MG63 (cell line): ENCODE data around the gene ASB18. TPM values are rescaled to one million over a fixed set of nuclear protein-coding genes. Genes with fewer than 3 reads are reported as not detected.

Experiments
- DNase-seq: peaks from one replicate; pipeline ENCODE4 v3.0.0-alpha.2; 2020
- H3K27me3 ChIP-seq: fragments of 250-450 bp; sonication (Bioruptor Pico); 2 replicates; pipeline ENCODE4 v1.5.1; 2020; ENCODE audit warnings: mild to moderate bottlenecking, moderate library complexity
- H3K36me3 ChIP-seq: fragments of 250-450 bp; sonication (Bioruptor Pico); 2 replicates; pipeline ENCODE4 v1.5.1; 2020; ENCODE audit warnings: mild to moderate bottlenecking, moderate library complexity
- H3K4me3 ChIP-seq: fragments of 250-450 bp; sonication (Bioruptor Pico); 2 replicates; pipeline ENCODE4 v1.5.1; 2020; ENCODE audit warnings: mild to moderate bottlenecking, moderate library complexity
- H3K9me3 ChIP-seq: fragments of 250-450 bp; sonication (Bioruptor Pico); 2 replicates; pipeline ENCODE4 v1.5.1; 2020; ENCODE audit warnings: mild to moderate bottlenecking, moderate library complexity
- total RNA-seq: library from RNA; depleted of rRNA; stranded (reverse); fragments of >200 nt; shearing (Covaris generic); gene quantifications from 2 replicates; pipeline ENCODE4 v1.2.3, GENCODE V29; 2014; ENCODE audit warnings: low replicate concordance

Gene ASB18
- total RNA-seq, 1 experiment from 2014 or later, result not detected

GRCh38 chr2:236207472-236207871 is 56.7 kb downstream of the ASB18 start:
- Histone ChIP-seq H3K36me3 (no peaks in the 10 kb centered on the region), H3K4me3 (no peak overlapping the region), H3K9me3 (no peaks in the 10 kb centered on the region; the same call in 1 of the 2 replicates), H3K27me3 (no peaks in the 10 kb centered on the region)
- DNase-seq, result no peak

GRCh38 chr2:236205867-236206645 is 58.1 kb downstream of the ASB18 start:
- no peaks in the 10 kb centered on the region; the same call in 1 of the 2 replicates for H3K9me3 ChIP-seq
- H3K36me3 ChIP-seq, result no peaks in the 10 kb centered on the region
- no peak overlapping the region for H3K4me3 ChIP-seq
- no peaks in the 10 kb centered on the region for H3K27me3 ChIP-seq
- DNase-seq, result no peak

- Histone ChIP-seq H3K4me3 (no peak overlapping the region), H3K9me3 (no peaks in the 10 kb centered on the region; the same call in 1 of the 2 replicates), H3K27me3 (no peaks in the 10 kb centered on the region), H3K36me3 (no peaks in the 10 kb centered on the region)
- DNase-seq, result no peak
These were observed 59.3 kb downstream of the ASB18 start for GRCh38 chr2:236204953-236205352.

- H3K9me3 ChIP-seq, result no peaks in the 10 kb centered on the region
- no peaks in the 10 kb centered on the region for H3K36me3 ChIP-seq
- H3K27me3 ChIP-seq, result no peaks in the 10 kb centered on the region
- no peak overlapping the region for H3K4me3 ChIP-seq
- no peak for DNase-seq
These were observed 63.8 kb downstream of the ASB18 start for GRCh38 chr2:236200378-236200777.

GRCh38 chr2:236196366-236196765 is 67.8 kb downstream of the ASB18 start:
- Histone ChIP-seq H3K36me3 (no peaks in the 10 kb centered on the region), H3K27me3 (no peaks in the 10 kb centered on the region), H3K4me3 (no peak overlapping the region), H3K9me3 (no peaks in the 10 kb centered on the region)
- no peak for DNase-seq

GRCh38 chr2:236195726-236196125 is 68.5 kb downstream of the ASB18 start:
- H3K4me3 ChIP-seq, result no peak overlapping the region
- H3K9me3 ChIP-seq, result no peaks in the 10 kb centered on the region
- no peak for DNase-seq
- H3K36me3 ChIP-seq, result no peaks in the 10 kb centered on the region
- no peaks in the 10 kb centered on the region for H3K27me3 ChIP-seq

- Histone ChIP-seq H3K4me3 (no peak overlapping the region), H3K36me3 (no peaks in the 10 kb centered on the region)
- DNase-seq, result no peak
These were observed 69.4 kb downstream of the ASB18 start for GRCh38 chr2:236194786-236195185.

GRCh38 chr2:236193026-236193425 is 71.2 kb downstream of the ASB18 start:
- Histone ChIP-seq H3K4me3 (no peak overlapping the region), H3K9me3 (no peaks in the 10 kb centered on the region), H3K36me3 (no peaks in the 10 kb centered on the region), H3K27me3 (no peaks in the 10 kb centered on the region)
- no peak for DNase-seq

More at GRCh38 chr2:236194786-236195185, 69.4 kb downstream of the ASB18 start:
- no peaks in the 10 kb centered on the region for H3K9me3 ChIP-seq
- no peaks in the 10 kb centered on the region for H3K27me3 ChIP-seq

GRCh38 chr2:236190674-236191073 is 73.5 kb downstream of the ASB18 start:
- Histone ChIP-seq H3K4me3 (no peak overlapping the region), H3K27me3 (no peaks in the 10 kb centered on the region), H3K9me3 (no peaks in the 10 kb centered on the region), H3K36me3 (no peaks in the 10 kb centered on the region)
- no peak for DNase-seq

- Histone ChIP-seq H3K27me3 (no peaks in the 10 kb centered on the region), H3K4me3 (no peak overlapping the region), H3K9me3 (no peaks in the 10 kb centered on the region), H3K36me3 (no peaks in the 10 kb centered on the region)
- no peak for DNase-seq
These were observed 79.5 kb downstream of the ASB18 start for GRCh38 chr2:236184701-236185100.

- peak; percentile 39 for DNase-seq
- H3K36me3 ChIP-seq, result no peaks in the 10 kb centered on the region
- H3K9me3 ChIP-seq, result no peaks in the 10 kb centered on the region
- H3K4me3 ChIP-seq, result no peak overlapping the region
- peaks cover 5% of the 10 kb centered on the region; the same call in 1 of the 2 replicates for H3K27me3 ChIP-seq
These were observed 83.3 kb downstream of the ASB18 start for GRCh38 chr2:236180831-236181453.

GRCh38 chr2:236180076-236180816 is 84.0 kb downstream of the ASB18 start:
- Histone ChIP-seq H3K4me3 (no peak overlapping the region), H3K9me3 (no peaks in the 10 kb centered on the region), H3K36me3 (no peaks in the 10 kb centered on the region), H3K27me3 (peaks cover 5% of the 10 kb centered on the region; the same call in 1 of the 2 replicates)
- no peak for DNase-seq

- no peaks in the 10 kb centered on the region for H3K9me3 ChIP-seq
- H3K27me3 ChIP-seq, result peaks cover 5% of the 10 kb centered on the region; the same call in 1 of the 2 replicates
- no peak overlapping the region for H3K4me3 ChIP-seq
- peak; percentile 21 for DNase-seq
- no peaks in the 10 kb centered on the region for H3K36me3 ChIP-seq
These were observed 84.8 kb downstream of the ASB18 start for GRCh38 chr2:236179236-236180075.

- Histone ChIP-seq H3K27me3 (peaks cover 9% of the 10 kb centered on the region; the same call in 1 of the 2 replicates), H3K36me3 (no peaks in the 10 kb centered on the region), H3K9me3 (no peaks in the 10 kb centered on the region), H3K4me3 (no peak overlapping the region; the same call in 1 of the 2 replicates)
- no peak for DNase-seq
These were observed 85.3 kb downstream of the ASB18 start for GRCh38 chr2:236178890-236179235.

- Histone ChIP-seq H3K4me3 (peak overlapping the region; percentile 41), H3K27me3 (peaks cover 14% of the 10 kb centered on the region; the same call in 1 of the 2 replicates), H3K9me3 (no peaks in the 10 kb centered on the region), H3K36me3 (no peaks in the 10 kb centered on the region)
- peak; percentile 75 for DNase-seq
These were observed 86.0 kb downstream of the ASB18 start for GRCh38 chr2:236177967-236178889.
